ENCODE data around the gene KIF24. TPM values are rescaled to one million over a fixed set of nuclear protein-coding genes. Genes with fewer than 3 reads are reported as not detected.
"Not testable (repeated sequence)": the region's sequence is repeated elsewhere in the genome, so short reads cannot be mapped to it uniquely, and the experiment has no call there.

The KIF24 gene
- polyA plus RNA-seq, 1 of the 3 experiments (the other 2 are of a cell fraction), result 1.2 TPM

DNA sequence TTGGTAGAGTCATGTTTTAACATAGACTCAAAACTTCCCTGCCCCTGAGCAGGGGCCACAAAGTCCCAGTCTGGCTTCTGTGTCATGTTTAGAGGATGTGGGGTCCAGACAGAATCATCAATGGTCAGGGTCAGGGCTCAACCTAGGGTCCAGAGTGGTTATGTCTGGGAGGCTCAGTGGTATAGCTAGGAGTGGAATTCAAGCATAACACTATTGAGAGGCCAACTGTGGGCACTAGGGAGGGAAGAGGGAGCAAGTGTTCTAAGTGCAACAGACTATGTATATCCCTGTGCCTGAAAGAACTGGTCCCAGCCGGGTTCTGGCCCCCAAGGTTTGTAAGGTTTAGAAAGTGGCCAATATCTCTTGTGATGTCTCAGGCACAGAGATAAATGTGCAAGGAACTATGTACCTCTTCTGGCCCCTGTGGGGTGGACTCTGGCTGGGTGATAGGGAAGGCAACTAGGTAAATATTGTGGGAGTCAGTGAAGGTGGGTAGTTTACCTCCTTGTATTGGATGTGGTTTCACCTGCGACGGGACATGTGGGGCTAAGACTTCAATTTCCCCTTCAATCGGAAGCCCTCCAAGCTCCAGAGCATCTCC lies 33.6 kb upstream of the KIF24 start:
- Histone ChIP-seq H3K27me3 (ENCODE audit: insufficient read depth) (no peaks in the 10 kb centered on the region), H3K4me2 (no peak overlapping the region), H3K4me3 (ENCODE audit: low read depth in 2 of 2, low read length in 1 of 2) (no peak overlapping the region), H3K36me3 (replicated peaks in 1 of 2; ENCODE audit: control insufficient read depth in 1 of 2, insufficient read depth in 2 of 2, low read length in 1 of 2) (no peaks in the 10 kb centered on the region), H2AFZ (ENCODE audit: low read depth) (no peak overlapping the region), H3K9me2 (no peaks in the 10 kb centered on the region), H3K4me1 (ENCODE audit: control insufficient read depth in 1 of 2, insufficient read depth in 2 of 2, low read depth in 1 of 2, low read length in 1 of 2) (peaks cover 0 to 4% of the 10 kb centered on the region in 2 experiments; a peak in 2 of 4 replicates), H3F3A (replicated peaks; ENCODE audit: insufficient read depth) (no peaks in the 10 kb centered on the region), H3K9ac (no peak overlapping the region), H3K9me3 (no peaks in the 10 kb centered on the region), H3K79me2 (ENCODE audit: insufficient read depth) (no peaks in the 10 kb centered on the region), H4K20me1 (ENCODE audit: insufficient read depth) (no peaks in the 10 kb centered on the region), H3K27ac (ENCODE audit: low read depth in 2 of 2, low read length in 1 of 2) (no peak overlapping the region)
- DNase-seq, result no peak
- ChIA-PET CTCF (interaction anchor here (0.8 kb wide), 1 partner anchor 31 kb away, joined by 3 read pairs; no protein-coding TSS in a partner anchor), POLR2A (no interaction called here)
- 85% methylated on average over 4 of the region's 4 CpGs for WGBS (ENCODE audit: low lambda C conversion rate)
- TF ChIP-seq, protein P1, sequence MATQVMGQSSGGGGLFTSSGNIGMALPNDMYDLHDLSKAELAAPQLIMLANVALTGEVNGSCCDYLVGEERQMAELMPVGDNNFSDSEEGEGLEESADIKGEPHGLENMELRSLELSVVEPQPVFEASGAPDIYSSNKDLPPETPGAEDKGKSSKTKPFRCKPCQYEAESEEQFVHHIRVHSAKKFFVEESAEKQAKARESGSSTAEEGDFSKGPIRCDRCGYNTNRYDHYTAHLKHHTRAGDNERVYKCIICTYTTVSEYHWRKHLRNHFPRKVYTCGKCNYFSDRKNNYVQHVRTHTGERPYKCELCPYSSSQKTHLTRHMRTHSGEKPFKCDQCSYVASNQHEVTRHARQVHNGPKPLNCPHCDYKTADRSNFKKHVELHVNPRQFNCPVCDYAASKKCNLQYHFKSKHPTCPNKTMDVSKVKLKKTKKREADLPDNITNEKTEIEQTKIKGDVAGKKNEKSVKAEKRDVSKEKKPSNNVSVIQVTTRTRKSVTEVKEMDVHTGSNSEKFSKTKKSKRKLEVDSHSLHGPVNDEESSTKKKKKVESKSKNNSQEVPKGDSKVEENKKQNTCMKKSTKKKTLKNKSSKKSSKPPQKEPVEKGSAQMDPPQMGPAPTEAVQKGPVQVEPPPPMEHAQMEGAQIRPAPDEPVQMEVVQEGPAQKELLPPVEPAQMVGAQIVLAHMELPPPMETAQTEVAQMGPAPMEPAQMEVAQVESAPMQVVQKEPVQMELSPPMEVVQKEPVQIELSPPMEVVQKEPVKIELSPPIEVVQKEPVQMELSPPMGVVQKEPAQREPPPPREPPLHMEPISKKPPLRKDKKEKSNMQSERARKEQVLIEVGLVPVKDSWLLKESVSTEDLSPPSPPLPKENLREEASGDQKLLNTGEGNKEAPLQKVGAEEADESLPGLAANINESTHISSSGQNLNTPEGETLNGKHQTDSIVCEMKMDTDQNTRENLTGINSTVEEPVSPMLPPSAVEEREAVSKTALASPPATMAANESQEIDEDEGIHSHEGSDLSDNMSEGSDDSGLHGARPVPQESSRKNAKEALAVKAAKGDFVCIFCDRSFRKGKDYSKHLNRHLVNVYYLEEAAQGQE (IDR thresholded peaks at IDR 0.05; ENCODE audit: low read depth, low read length), result no peak
- TF ChIP-seq FOXJ3 (CRISPR knock-in tag; IDR thresholded peaks at IDR 0.05), result no peak
- TF ChIP-seq RAD21 (IDR thresholded peaks at IDR 0.05; ENCODE audit: low read length), result no peak
- no peak for TF ChIP-seq FOSL2 (IDR thresholded peaks at IDR 0.05; ENCODE audit: borderline replicate concordance, low read depth)
- TF ChIP-seq EZH2phosphoT487 (IDR thresholded peaks at IDR 0.05; ENCODE audit: borderline replicate concordance, low read depth), result no peak
- no peak for TF ChIP-seq GATA2 (CRISPR knock-in tag; IDR thresholded peaks at IDR 0.05)
- no peak for TF ChIP-seq RFX5 (IDR thresholded peaks at IDR 0.05; ENCODE audit: low read length)
- TF ChIP-seq, protein P2, sequence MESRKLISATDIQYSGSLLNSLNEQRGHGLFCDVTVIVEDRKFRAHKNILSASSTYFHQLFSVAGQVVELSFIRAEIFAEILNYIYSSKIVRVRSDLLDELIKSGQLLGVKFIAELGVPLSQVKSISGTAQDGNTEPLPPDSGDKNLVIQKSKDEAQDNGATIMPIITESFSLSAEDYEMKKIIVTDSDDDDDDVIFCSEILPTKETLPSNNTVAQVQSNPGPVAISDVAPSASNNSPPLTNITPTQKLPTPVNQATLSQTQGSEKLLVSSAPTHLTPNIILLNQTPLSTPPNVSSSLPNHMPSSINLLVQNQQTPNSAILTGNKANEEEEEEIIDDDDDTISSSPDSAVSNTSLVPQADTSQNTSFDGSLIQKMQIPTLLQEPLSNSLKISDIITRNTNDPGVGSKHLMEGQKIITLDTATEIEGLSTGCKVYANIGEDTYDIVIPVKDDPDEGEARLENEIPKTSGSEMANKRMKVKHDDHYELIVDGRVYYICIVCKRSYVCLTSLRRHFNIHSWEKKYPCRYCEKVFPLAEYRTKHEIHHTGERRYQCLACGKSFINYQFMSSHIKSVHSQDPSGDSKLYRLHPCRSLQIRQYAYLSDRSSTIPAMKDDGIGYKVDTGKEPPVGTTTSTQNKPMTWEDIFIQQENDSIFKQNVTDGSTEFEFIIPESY (IDR thresholded peaks at IDR 0.05; ENCODE audit: borderline replicate concordance, low read depth), result no peak
- no peak for TF ChIP-seq ELF1 (IDR thresholded peaks at IDR 0.05)
- TF ChIP-seq EP300 (IDR thresholded peaks at IDR 0.05; ENCODE audit: borderline replicate concordance in 1 of 2, low read depth in 1 of 2, low read length in 1 of 2), result no peak
- TF ChIP-seq YY1 (IDR thresholded peaks at IDR 0.05; ENCODE audit: low read depth), result no peak
- TF ChIP-seq, protein P3, sequence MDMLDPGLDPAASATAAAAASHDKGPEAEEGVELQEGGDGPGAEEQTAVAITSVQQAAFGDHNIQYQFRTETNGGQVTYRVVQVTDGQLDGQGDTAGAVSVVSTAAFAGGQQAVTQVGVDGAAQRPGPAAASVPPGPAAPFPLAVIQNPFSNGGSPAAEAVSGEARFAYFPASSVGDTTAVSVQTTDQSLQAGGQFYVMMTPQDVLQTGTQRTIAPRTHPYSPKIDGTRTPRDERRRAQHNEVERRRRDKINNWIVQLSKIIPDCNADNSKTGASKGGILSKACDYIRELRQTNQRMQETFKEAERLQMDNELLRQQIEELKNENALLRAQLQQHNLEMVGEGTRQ (IDR thresholded peaks at IDR 0.05; ENCODE audit: borderline replicate concordance, low read depth, low read length), result no peak
- TF ChIP-seq TEAD4 (IDR thresholded peaks at IDR 0.05; ENCODE audit: borderline replicate concordance, insufficient read depth), result no peak
- no peak for TF ChIP-seq GABPA (IDR thresholded peaks at IDR 0.05; ENCODE audit: low read depth)

DNA sequence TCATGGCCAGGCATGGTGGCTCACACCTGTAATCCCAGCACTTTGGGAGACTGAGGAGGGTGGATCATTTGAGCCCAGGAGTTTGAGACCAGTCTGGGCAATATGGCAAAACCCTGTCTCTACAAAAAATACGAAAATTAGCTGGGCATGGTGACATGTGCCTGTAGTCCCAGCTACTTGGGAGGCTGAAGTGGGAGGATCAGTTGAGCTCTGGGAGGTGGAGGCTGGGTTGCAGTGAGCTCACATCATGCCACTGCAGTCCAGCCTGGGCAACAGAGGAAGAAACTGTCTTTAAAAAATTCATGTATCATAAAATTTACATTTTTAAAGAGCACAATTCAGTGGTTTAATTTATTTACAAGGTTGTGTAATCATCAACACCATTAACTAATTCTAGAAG lies 23.9 kb upstream of the KIF24 start:
- H4K20me1 ChIP-seq (ENCODE audit: insufficient read depth); POLR2A ChIA-PET; H3K9ac ChIP-seq; H3K9me2 ChIP-seq; DNase-seq; H3K79me2 ChIP-seq (ENCODE audit: insufficient read depth); H3F3A ChIP-seq (replicated peaks; ENCODE audit: insufficient read depth); H3K9me3 ChIP-seq; H3K36me3 ChIP-seq (replicated peaks in 1 of 2; ENCODE audit: control insufficient read depth in 1 of 2, insufficient read depth in 2 of 2, low read length in 1 of 2); H3K4me3 ChIP-seq (ENCODE audit: low read depth in 2 of 2, low read length in 1 of 2); H3K4me2 ChIP-seq; H3K27me3 ChIP-seq (ENCODE audit: insufficient read depth); H3K4me1 ChIP-seq (ENCODE audit: control insufficient read depth in 1 of 2, insufficient read depth in 2 of 2, low read depth in 1 of 2, low read length in 1 of 2); H3K27ac ChIP-seq (ENCODE audit: low read depth in 2 of 2, low read length in 1 of 2); H2AFZ ChIP-seq (ENCODE audit: low read depth): not testable (repeated sequence)
- CTCF ChIA-PET, result interaction anchor here (0.8 to 1.2 kb wide), 2 partner anchors 22 to 148 kb away, joined by 3 read pairs; no protein-coding TSS in a partner anchor
- 73% methylated on average over 1 of the region's 1 CpG for WGBS (ENCODE audit: low lambda C conversion rate)

DNA sequence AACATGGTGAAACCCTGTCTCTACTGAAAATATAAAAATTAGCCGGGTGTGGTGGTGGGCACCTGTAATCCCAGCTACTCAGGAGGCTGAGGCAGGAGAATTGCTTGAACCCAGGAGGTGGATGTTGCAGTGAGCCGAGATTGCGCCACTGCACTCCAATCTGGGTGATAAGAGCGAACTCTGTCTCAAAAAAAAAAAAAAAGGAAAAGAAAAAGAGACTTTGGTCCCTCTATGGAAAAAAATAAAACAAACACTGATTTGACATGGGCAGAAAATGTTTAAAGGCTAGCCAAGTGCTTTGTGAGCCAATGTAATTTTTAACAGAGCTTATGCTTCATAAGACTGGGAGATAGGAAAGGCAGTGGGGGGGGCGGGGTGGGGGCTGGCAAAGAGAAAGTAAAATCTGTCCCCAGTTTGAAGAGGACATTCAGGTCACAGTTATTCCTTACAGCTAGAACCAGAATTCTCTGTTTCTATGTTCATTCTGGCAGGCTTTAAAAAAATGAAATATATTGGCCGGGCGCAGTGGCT lies 23.1 kb upstream of the KIF24 start:
- H4K20me1 ChIP-seq (ENCODE audit: insufficient read depth); POLR2A ChIA-PET; H3K36me3 ChIP-seq (replicated peaks in 1 of 2; ENCODE audit: control insufficient read depth in 1 of 2, insufficient read depth in 2 of 2, low read length in 1 of 2); H3K27me3 ChIP-seq (ENCODE audit: insufficient read depth); H3K79me2 ChIP-seq (ENCODE audit: insufficient read depth); H3K9me3 ChIP-seq; H3F3A ChIP-seq (replicated peaks; ENCODE audit: insufficient read depth); H3K4me1 ChIP-seq (ENCODE audit: control insufficient read depth in 1 of 2, insufficient read depth in 2 of 2, low read depth in 1 of 2, low read length in 1 of 2); H3K4me2 ChIP-seq; H3K9me2 ChIP-seq; H3K4me3 ChIP-seq (ENCODE audit: low read depth in 2 of 2, low read length in 1 of 2); H2AFZ ChIP-seq (ENCODE audit: low read depth); H3K27ac ChIP-seq (ENCODE audit: low read depth in 2 of 2, low read length in 1 of 2); H3K9ac ChIP-seq; DNase-seq: not testable (repeated sequence)
- 87% methylated on average over 7 of the region's 7 CpGs for WGBS (ENCODE audit: low lambda C conversion rate)
- CTCF ChIA-PET, result interaction anchor here (0.8 kb wide), 1 partner anchor 22 kb away, joined by 3 read pairs; no protein-coding TSS in a partner anchor
